NCI-H2196 treated with DMSO at 0.1 percent for 48 hours (cell line): ENCODE data around the gene LRIG1.

Experiments
- DNase-seq: peaks from one replicate; lab custom pipeline; 2025; ENCODE audit not compliant: unreplicated experiment; lab: John Stamatoyannopoulos, UW

The LRIG1 gene

DNA sequence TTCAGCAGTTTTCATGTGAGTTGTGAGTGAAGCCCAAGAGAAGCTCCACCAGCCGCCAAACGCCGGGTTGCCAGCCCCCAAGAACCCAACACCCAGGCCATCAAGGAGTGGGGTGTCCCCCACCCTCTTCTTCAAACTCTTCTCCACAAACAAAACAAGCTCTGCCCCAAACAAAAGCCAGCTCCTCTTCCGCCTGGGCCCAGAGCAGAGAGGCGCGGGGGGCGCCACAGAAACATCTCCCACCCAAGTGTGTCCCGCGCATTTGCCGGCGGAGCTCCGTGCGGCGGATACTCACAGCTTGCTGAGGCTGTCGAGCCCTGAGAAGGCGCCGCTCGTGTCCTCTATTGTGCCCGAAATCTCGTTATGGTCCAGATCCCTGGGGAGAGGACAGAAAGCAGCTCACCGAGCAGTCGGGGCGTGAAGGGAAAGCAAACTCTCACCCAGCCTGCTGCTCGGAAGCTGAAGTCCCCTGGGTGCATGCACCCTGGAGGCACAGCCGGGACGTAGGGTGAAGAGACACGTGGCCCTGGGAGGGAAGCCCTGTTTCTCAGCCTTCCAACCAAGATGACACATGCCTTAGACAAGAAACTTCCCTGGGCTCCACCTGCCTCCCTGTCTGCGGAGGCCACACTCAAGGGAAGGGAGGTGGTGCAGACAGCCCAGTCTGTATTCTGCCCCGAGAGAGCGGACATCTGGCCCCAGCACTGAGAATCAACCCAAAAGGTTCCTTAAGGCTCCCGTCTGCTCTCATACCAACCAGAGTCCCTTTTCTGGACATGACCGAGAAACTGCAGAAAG lies 95.7 kb downstream of the LRIG1 start:
- DNase-seq: no peak

GRCh38 chr3:66404197-66404596 lies 96.6 kb downstream of the LRIG1 start:
- no peak for DNase-seq

DNA sequence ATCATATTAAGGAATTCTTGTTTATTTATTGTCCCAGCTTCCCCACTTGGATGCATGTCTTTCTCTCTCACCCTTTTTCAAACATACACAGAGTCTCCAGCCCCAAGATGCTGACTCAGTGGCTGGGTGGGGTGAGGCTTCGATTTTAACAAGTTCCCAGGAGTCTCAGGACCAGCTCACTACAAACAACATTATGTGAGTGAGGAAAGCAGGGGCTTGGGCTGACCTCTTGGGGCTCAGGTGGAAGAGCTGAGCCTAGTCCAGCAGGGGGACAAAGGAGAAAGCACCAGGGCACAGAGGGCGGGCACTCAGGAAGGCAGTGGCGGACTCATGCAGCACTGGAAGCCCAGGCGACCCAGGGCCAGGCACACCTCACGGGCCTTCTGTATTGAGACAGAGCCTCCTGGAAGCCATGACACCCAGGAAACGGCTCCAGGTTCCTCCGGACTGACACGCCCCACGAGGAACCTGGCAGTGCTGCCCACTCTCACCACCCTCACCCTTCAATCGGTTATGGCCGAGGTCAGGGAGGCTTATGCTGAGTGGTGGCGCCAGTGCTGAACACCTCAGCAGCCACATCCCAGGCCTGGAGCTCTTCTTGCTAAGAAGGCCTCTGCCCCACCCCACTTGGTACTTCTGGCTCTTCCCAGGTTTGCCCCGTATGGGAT lies 97.4 kb downstream of the LRIG1 start:
- DNase-seq: no peak

GRCh38 chr3:66402596-66403290 lies 98.1 kb downstream of the LRIG1 start:
- DNase-seq: no peak

DNA sequence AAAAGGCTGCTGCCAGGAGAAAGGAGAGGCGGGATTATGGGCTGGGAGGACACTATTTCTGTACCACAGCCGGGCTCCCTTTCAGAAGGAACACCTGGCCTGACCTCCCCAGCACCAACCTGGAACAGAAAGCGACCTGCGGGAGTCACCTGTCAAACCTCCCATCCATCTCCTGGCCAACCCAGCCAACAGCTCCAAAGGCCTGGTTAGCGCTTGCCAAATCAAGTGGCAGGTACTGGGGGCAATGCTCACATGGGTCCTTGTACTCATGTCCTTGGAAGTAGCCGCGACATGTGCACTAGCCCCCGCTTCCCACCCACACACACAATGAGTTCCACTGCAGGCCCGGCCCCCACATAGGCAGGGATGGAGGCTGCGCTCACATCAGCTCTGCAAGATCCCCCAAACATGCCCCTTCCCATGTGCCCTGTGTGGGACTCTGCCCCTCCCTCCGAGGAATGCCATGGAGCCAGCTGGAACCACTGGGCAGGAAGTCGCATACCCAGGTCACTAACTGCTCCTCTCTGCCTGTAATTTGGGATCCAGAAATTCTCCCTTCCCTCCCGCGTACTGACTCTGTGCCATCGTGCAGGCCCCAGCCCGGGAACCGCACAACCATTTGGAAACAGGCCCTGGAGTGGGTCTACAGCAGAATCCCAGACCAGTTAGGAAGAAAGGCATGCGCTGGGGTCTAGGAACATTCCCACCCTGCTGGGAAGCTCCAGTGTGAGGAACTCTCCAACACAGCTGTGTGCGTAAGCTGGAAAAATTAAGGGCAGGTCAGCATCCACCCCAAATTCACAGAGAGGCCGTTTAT lies 98.9 kb downstream of the LRIG1 start:
- no peak for DNase-seq

GRCh38 chr3:66401157-66401550 lies 99.7 kb downstream of the LRIG1 start:
- no peak for DNase-seq

DNA sequence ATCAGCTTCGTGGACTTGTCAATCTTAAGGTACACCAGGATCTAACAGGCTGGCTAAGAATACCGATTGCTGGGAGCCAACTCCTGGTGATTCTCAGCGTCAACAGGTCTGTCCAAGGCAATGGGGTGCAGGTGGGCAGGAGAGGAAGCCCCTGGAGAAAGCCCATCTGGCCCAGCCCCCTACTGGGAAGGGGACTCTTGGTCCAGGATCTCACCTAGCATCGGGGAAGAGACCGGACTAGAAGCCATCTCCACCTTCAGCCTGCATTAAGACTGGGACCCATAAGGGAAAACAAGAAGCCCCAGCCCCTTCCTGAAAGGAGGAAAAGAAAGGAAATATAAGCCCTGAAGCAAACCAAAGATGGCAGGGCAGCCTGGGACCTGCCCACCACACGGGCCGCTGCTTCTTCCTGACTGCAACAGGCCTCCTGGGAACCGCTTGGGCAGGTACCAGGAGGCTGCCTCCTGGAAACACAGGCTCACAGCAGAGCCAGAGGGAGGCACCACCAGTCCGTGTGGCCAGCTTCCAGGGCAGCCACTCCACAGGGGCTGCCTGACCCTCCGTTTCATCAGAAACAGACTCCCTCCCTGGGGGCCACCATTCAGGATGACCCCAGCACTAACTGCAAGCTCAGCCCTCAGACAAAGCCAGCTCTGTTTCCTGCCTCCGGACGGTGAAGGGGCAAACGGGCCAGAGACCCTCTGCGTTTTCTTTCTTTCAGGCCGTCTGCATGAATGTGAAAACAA lies 100.2 kb downstream of the LRIG1 start:
- DNase-seq: no peak

- no peak for DNase-seq
These were observed 101.1 kb downstream of the LRIG1 start for GRCh38 chr3:66399529-66400232.

DNA sequence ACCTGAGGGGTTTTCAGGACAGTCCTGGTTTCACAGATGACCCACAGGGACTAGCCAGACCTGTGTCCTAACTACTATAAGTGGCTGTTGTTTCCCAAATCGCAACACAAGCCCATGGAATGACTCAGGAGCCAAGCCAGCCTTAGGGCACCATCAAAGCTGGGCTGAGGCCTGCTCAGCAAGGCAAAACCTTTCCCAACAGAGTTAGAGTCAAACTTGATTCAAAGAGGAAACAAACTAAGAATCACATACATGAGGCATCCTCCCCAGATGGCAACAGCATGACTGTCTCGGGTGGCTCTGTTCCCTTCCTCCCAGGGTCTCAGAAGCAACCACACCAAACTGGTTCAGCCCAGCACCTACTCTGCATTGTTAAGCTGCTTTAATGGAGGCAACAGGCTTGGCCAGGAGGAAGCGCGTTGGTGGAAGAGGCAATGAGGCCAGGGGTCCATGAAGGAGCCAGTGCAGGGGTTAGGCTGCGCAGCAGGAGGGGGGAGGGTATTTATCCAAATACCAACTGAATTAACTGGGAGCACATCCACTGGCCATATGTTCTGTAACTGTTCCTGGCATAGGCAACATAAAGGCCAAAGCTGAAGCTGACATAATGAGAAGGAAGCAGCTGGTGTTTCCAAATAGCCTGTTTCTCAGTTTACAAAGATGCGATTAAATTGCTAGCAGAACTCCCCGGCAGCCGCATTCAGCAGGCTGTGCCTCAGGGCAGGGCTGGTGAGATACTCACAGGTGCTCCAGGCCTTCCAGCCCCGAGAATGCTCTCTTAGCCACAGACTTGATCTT lies 102.4 kb downstream of the LRIG1 start:
- no peak for DNase-seq

DNA sequence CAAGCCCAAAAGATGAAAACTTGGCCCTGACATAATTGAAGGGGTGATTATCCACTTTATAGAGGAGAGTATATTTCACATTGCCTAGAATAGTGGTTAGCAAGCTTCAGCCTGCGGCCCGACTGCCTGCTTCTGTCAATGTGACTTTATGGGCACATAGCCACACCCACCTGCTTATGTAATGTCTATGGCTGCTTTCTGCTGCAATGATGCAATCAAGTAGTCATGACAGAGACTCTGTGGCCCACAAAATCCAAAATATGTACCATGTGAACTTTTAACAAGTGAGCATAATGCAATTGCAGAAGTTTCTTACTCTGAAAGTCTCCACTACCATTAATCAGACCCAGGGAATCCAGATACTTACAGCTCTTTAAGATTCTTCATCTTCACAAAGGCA lies 103.1 kb downstream of the LRIG1 start:
- no peak for DNase-seq

DNA sequence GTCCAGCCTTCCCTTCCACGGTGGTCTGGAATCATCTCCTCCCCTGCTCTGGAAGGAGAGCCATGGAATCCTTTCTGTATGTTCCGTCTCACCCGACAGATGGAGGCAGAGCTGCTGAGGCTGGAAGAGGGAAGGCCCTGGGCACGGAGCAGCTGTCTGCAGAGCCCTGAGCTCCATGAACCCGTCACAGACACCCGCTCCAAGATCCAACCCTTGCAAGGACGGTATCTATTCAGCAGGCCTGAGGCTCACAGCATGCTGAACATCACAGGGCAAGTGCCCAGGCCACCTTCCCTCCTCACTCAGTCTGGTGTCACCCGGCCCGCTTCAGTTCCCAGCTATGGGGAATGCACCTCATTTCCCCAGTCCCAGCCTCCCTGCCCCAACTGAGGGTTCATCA lies 103.9 kb downstream of the LRIG1 start:
- DNase-seq: no peak

DNA sequence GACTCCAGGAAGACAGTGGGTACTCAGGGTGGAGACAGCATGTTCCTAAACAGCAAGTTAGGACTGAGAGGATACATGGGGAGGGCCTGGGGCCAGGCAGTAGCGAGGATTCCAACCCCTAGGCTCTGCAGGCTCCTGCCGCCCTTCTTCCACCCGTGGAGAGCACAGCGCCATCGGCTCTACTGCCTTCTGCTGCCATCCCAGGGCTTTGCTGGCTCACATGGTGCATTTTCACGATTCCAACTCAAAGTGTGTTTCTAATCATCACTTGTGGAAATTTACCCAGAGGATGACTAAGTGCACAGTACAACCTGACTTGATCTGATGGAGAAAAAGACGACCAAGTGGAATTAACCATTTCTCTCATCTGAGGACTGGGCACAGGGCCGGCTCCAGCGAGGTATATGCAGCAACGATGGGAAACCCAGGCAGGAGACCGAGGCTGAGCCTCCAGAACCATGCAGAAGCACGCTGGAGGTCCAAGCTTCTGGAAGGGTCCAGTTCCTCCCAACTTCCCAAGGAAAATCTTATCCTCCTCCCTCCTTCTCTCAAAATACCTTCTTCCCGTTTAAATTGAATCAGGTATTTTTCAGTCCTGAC lies 104.6 kb downstream of the LRIG1 start:
- DNase-seq: no peak

GRCh38 chr3:66395635-66396034 lies 105.2 kb downstream of the LRIG1 start:
- no peak for DNase-seq

GRCh38 chr3:66394753-66395249 lies 106.0 kb downstream of the LRIG1 start:
- DNase-seq: no peak

GRCh38 chr3:66394019-66394752 lies 106.6 kb downstream of the LRIG1 start:
- DNase-seq: no peak

GRCh38 chr3:66393333-66394005 lies 107.4 kb downstream of the LRIG1 start:
- DNase-seq: no peak

DNA sequence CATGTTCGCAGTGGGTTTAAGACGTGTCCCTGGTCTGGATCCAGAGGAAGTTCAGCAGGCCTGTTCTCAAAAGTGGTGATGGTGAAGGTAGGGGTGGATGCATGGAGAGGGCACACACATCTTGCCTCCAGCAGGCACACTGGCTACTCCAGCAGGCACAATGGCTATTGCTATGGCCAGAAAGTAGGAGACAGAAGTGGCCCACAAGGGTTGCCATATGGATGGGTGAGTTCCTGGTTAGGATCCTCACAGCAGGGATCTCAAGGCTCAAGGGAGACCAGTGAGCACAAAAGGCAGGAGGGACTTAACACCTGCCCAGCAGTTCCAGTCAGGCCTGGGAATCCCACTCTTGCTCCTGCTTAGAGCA lies 107.9 kb downstream of the LRIG1 start:
- no peak for DNase-seq
